ENCODE measurements around the gene SLC6A6.

DNA sequence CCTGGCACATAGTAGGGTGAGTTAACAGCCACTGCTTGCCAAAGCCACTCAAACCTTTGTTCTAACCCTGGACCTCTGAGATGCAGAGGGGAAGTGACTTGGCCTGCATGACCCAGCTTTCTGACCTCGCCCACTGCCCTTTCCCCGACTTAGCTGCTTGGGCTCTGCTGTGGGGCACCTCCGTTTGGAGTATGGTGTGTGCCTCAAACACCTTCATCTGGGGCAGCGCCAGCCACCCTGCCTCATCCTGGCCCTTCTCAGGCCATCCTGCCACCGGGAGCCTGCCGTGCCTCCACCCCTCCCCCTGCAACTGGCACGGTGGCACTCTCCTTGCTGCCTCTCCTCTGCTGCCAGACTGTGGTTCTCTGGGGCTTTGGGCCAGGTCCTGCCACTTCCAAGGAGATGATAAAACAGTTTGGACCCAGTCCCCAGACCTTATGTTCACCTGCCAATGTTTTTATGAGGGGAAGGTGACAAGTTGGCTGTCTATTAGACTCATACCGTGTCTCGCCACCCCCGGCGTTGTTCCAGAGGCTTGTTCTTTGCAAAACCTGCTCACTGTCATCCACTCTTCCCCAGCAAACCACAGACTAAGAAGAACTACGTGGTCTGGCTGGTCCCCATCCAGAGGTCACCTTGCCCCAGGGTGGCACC is 32.2 kb downstream of the SLC6A6 start:
- no peak for TF ChIP-seq ZNF24 (IDR thresholded peaks at IDR 0.05)
- no peak for TF ChIP-seq POLR2A (IDR thresholded peaks at IDR 0.05; ENCODE audit: low read depth, low read length)
- no peak for TF ChIP-seq CEBPB (IDR thresholded peaks at IDR 0.05; ENCODE audit: borderline replicate concordance in 1 of 2, low read depth in 2 of 2, low read length in 2 of 2)
- TF ChIP-seq RFX5 (IDR thresholded peaks at IDR 0.05; ENCODE audit: low read depth, low read length) = no peak
- no peak for TF ChIP-seq HDAC2 (IDR thresholded peaks at IDR 0.05)

Measured in GM12878 (cell line).